Memory B cell (primary cell): ENCODE data around the gene METTL4.
"Not testable (repeated sequence)": the region's sequence is repeated elsewhere in the genome, so short reads cannot be mapped to it uniquely, and the experiment has no call there.

Source experiments
- ATAC-seq: fragments of 150-1000 bp; cut with Tn5 transposase; 2 replicates; pipeline ENCODE4 v1.10.0; 2021; ENCODE audit warnings: low read depth, mild to moderate bottlenecking, moderate library complexity
- DNase-seq, 2 donors: peaks; one replicate each; pipeline ENCODE4 v3.0.0; 2022; ENCODE audit warnings: low spot score in 2 of 2
- H3K27ac Mint-ChIP-seq: one replicate; pipeline ENCODE4 v1.8.0; 2022; ENCODE audit warnings: mild to moderate bottlenecking, moderate library complexity, mixed read lengths
- H3K27me3 Mint-ChIP-seq: one replicate; pipeline ENCODE4 v1.8.0; 2022; ENCODE audit warnings: mixed read lengths
- H3K36me3 Mint-ChIP-seq: one replicate; pipeline ENCODE4 v1.8.0; 2022; ENCODE audit warnings: mild to moderate bottlenecking, mixed read lengths
- H3K4me1 Mint-ChIP-seq: one replicate; pipeline ENCODE4 v1.8.0; 2022; ENCODE audit warnings: mixed read lengths
- H3K4me3 Mint-ChIP-seq: one replicate; pipeline ENCODE4 v1.8.0; 2022; ENCODE audit warnings: mild to moderate bottlenecking, moderate library complexity, mixed read lengths
- H3K9me3 Mint-ChIP-seq: one replicate; pipeline ENCODE4 v1.8.0; 2022; ENCODE audit warnings: mixed read lengths

Gene METTL4

GRCh38 chr18:2547477-2548087 is 23.7 kb downstream of the METTL4 start:
- peaks cover 15% of the 10 kb centered on the region for H3K36me3 Mint-ChIP-seq
- DNase-seq = peak in 1 of 2 donors; percentile 30

GRCh38 chr18:2545155-2545554 is 26.1 kb downstream of the METTL4 start:
- Mint-ChIP-seq H3K27me3 (no peaks in the 10 kb centered on the region), H3K27ac (no peak overlapping the region), H3K4me3 (no peak overlapping the region), H3K36me3 (peaks cover 8% of the 10 kb centered on the region), H3K4me1 (peaks cover 13% of the 10 kb centered on the region), H3K9me3 (no peaks in the 10 kb centered on the region)
- DNase-seq = no peak
- ATAC-seq = no peak

More at GRCh38 chr18:2547477-2548087, 23.7 kb downstream of the METTL4 start:
- peak; percentile 59 for ATAC-seq
- no peaks in the 10 kb centered on the region for H3K9me3 Mint-ChIP-seq
- no peaks in the 10 kb centered on the region for H3K27me3 Mint-ChIP-seq
- H3K27ac Mint-ChIP-seq = no peak overlapping the region
- no peak overlapping the region for H3K4me3 Mint-ChIP-seq
- peaks cover 13% of the 10 kb centered on the region for H3K4me1 Mint-ChIP-seq

- not testable (repeated sequence) for H3K36me3 Mint-ChIP-seq, DNase-seq, H3K27me3 Mint-ChIP-seq, H3K9me3 Mint-ChIP-seq, H3K4me3 Mint-ChIP-seq, H3K27ac Mint-ChIP-seq, H3K4me1 Mint-ChIP-seq
- peak; percentile 54 for ATAC-seq
Measured at GRCh38 chr18:2541925-2542563, 29.3 kb downstream of the METTL4 start.

GRCh38 chr18:2540575-2540974 is 30.7 kb downstream of the METTL4 start:
- ATAC-seq = no peak
- no peaks in the 10 kb centered on the region for H3K9me3 Mint-ChIP-seq
- no peaks in the 10 kb centered on the region for H3K27me3 Mint-ChIP-seq
- peaks cover 11% of the 10 kb centered on the region for H3K36me3 Mint-ChIP-seq
- peaks cover 10% of the 10 kb centered on the region for H3K4me1 Mint-ChIP-seq
- DNase-seq = no peak
- no peak overlapping the region for H3K27ac Mint-ChIP-seq
- H3K4me3 Mint-ChIP-seq = no peak overlapping the region

- no peaks in the 10 kb centered on the region for H3K27me3 Mint-ChIP-seq
- no peak overlapping the region for H3K27ac Mint-ChIP-seq
- DNase-seq (no peak), ATAC-seq (no peak)
- H3K9me3 Mint-ChIP-seq = no peaks in the 10 kb centered on the region
- no peak overlapping the region for H3K4me3 Mint-ChIP-seq
- peaks cover 13% of the 10 kb centered on the region for H3K36me3 Mint-ChIP-seq
- H3K4me1 Mint-ChIP-seq = peaks cover 27% of the 10 kb centered on the region
Measured at GRCh38 chr18:2538844-2539243, 32.5 kb downstream of the METTL4 start.

GRCh38 chr18:2538236-2538635 is 33.1 kb downstream of the METTL4 start:
- ATAC-seq = no peak
- no peak overlapping the region for H3K27ac Mint-ChIP-seq

GRCh38 chr18:2537296-2537695 is 34.0 kb downstream of the METTL4 start:
- H3K27me3 Mint-ChIP-seq = no peaks in the 10 kb centered on the region
- peaks cover 19% of the 10 kb centered on the region for H3K36me3 Mint-ChIP-seq
- ATAC-seq (no peak), DNase-seq (no peak)
- H3K9me3 Mint-ChIP-seq = no peaks in the 10 kb centered on the region
- no peak overlapping the region for H3K4me3 Mint-ChIP-seq
- H3K27ac Mint-ChIP-seq = no peak overlapping the region
- H3K4me1 Mint-ChIP-seq = peaks cover 28% of the 10 kb centered on the region

More at GRCh38 chr18:2538236-2538635, 33.1 kb downstream of the METTL4 start:
- Mint-ChIP-seq H3K9me3 (no peaks in the 10 kb centered on the region), H3K36me3 (peaks cover 13% of the 10 kb centered on the region), H3K4me1 (peaks cover 28% of the 10 kb centered on the region), H3K27me3 (no peaks in the 10 kb centered on the region), H3K4me3 (no peak overlapping the region)
- DNase-seq = no peak

- Mint-ChIP-seq H3K27me3 (no peaks in the 10 kb centered on the region), H3K9me3 (peaks cover 2% of the 10 kb centered on the region), H3K27ac (peak overlapping the region; percentile 72), H3K36me3 (peaks cover 19% of the 10 kb centered on the region), H3K4me1 (peaks cover 28% of the 10 kb centered on the region), H3K4me3 (no peak overlapping the region)
- DNase-seq (no peak), ATAC-seq (no peak)
Measured at GRCh38 chr18:2536493-2536892, 34.8 kb downstream of the METTL4 start.

GRCh38 chr18:2536063-2536462 is 35.2 kb downstream of the METTL4 start:
- peaks cover 2% of the 10 kb centered on the region for H3K9me3 Mint-ChIP-seq
- ATAC-seq = no peak
- H3K36me3 Mint-ChIP-seq = peaks cover 19% of the 10 kb centered on the region
- H3K4me3 Mint-ChIP-seq = no peak overlapping the region
- DNase-seq = no peak
- peak overlapping the region; percentile 89 for H3K27ac Mint-ChIP-seq
- H3K4me1 Mint-ChIP-seq = peaks cover 28% of the 10 kb centered on the region
- H3K27me3 Mint-ChIP-seq = no peaks in the 10 kb centered on the region

GRCh38 chr18:2535419-2535910 is 35.8 kb downstream of the METTL4 start:
- Mint-ChIP-seq H3K27me3 (no peaks in the 10 kb centered on the region), H3K27ac (peak overlapping the region; percentile 89), H3K4me3 (peak overlapping the region; percentile 17), H3K4me1 (peaks cover 30% of the 10 kb centered on the region), H3K9me3 (peaks cover 2% of the 10 kb centered on the region), H3K36me3 (peaks cover 20% of the 10 kb centered on the region)
- ATAC-seq (peak; percentile 69), DNase-seq (no peak)

- H3K36me3 Mint-ChIP-seq = peaks cover 20% of the 10 kb centered on the region
Measured at GRCh38 chr18:2534906-2535305, 36.4 kb downstream of the METTL4 start.

GRCh38 chr18:2532797-2533196 is 38.5 kb downstream of the METTL4 start:
- no peak for ATAC-seq
- no peak overlapping the region for H3K27ac Mint-ChIP-seq
- H3K36me3 Mint-ChIP-seq = peaks cover 22% of the 10 kb centered on the region
- DNase-seq = no peak
- no peaks in the 10 kb centered on the region for H3K27me3 Mint-ChIP-seq
- peaks cover 30% of the 10 kb centered on the region for H3K4me1 Mint-ChIP-seq
- H3K9me3 Mint-ChIP-seq = peaks cover 2% of the 10 kb centered on the region
- no peak overlapping the region for H3K4me3 Mint-ChIP-seq

More at GRCh38 chr18:2534906-2535305, 36.4 kb downstream of the METTL4 start:
- Mint-ChIP-seq H3K27me3 (no peaks in the 10 kb centered on the region), H3K4me3 (peak overlapping the region; percentile 17), H3K27ac (peak overlapping the region; percentile 89), H3K4me1 (peaks cover 30% of the 10 kb centered on the region), H3K9me3 (peaks cover 2% of the 10 kb centered on the region)
- DNase-seq (no peak), ATAC-seq (peak; percentile 80)

- ATAC-seq (no peak), DNase-seq (no peak)
- Mint-ChIP-seq H3K4me3 (no peak overlapping the region), H3K9me3 (peaks cover 2% of the 10 kb centered on the region), H3K4me1 (peaks cover 28% of the 10 kb centered on the region), H3K27me3 (no peaks in the 10 kb centered on the region), H3K27ac (no peak overlapping the region), H3K36me3 (peaks cover 20% of the 10 kb centered on the region)
Measured at GRCh38 chr18:2531751-2532150, 39.6 kb downstream of the METTL4 start.

- Mint-ChIP-seq H3K9me3 (peaks cover 2% of the 10 kb centered on the region), H3K27ac (no peak overlapping the region), H3K27me3 (no peaks in the 10 kb centered on the region), H3K36me3 (peaks cover 11% of the 10 kb centered on the region), H3K4me1 (peaks cover 6% of the 10 kb centered on the region), H3K4me3 (no peak overlapping the region)
- no peak for ATAC-seq
- DNase-seq = no peak
Measured at GRCh38 chr18:2529154-2529553, 42.2 kb downstream of the METTL4 start.
